CD4-positive, alpha-beta T cell treated with Interleukin-10 for 1 hour (primary cell): ENCODE results near the gene SNRNP70.
"Not testable (repeated sequence)": the region's sequence is repeated elsewhere in the genome, so short reads cannot be mapped to it uniquely, and the experiment has no call there.

Experiments used
- DNase-seq: peaks from one replicate; pipeline ENCODE4 v3.0.0-alpha.2; 2020

SNRNP70 gene

DNA sequence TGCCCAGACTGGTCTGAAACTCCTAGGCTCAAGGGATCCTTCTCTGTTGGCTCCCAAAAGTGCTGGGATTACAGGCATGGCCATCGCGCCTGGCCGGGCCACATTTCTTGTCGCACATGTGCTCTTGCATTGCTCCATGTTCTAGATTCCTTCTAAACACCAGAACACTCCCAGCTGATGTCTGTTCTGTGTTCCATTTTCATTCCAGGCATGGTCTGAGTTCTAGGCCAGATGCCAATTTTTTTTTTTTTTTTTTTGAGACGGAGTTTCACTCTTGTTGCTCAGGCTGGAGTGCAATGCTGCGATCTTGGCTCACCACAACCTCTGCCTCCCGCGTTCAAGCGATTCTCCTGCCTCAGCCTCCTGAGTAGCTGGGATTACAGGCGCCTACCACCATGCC is 36.6 kb downstream of the SNRNP70 start:
- DNase-seq: not testable (repeated sequence)

DNA sequence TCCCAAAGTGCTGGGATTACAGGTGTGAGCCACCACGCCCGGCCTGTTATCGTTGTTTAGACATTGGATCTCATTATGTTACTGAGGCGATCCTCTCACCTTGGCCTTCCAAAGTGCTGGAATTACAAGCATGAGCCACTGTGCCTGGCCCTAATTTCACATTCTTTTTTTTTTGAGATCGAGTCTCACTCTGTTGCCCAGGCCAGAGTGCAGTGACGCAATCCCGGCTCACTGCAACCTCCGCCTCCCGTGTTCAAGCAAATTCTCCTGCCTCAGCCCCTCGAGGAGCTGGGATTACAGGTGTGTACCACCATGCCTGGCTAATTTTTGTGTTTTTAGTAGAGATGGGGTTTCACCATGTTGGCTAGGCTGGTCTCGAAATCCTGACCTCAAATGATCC is 38.0 kb downstream of the SNRNP70 start:
- DNase-seq: not testable (repeated sequence)

DNA sequence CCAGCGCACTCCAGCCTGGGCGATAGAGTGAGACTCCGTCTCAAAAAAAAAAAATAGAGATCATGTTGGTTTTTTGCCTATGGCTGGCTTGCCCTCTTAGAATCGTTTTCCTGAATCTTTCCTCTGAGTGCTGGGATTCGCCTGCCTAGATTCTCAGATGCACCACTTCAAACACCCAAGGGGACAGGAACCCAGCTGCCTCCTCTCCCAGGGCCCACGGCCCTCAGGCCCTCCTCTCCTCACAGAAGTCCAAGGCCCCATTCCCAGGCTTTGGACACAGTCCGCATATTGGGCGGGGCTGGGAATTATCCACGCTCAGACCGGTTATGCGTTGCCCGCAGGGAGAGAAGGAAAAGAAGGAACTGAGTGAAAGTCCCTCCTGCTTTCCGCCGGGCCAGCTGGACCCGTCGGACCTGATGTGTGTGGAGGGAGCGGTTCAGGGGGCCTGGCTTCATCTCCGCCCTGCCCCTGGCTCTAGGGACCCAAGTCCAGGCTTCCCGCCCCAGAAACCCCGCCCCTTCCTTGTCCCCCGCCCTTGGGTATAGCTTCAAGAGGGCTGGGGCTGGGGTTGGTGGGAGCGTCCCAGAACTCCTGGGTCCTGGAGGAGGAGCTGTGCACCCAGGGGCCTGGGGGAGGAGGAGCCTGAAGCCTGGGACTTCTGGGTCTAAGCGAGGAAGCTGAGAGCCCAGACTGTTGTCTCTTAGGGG is 39.9 kb downstream of the SNRNP70 start:
- no peak for DNase-seq

DNA sequence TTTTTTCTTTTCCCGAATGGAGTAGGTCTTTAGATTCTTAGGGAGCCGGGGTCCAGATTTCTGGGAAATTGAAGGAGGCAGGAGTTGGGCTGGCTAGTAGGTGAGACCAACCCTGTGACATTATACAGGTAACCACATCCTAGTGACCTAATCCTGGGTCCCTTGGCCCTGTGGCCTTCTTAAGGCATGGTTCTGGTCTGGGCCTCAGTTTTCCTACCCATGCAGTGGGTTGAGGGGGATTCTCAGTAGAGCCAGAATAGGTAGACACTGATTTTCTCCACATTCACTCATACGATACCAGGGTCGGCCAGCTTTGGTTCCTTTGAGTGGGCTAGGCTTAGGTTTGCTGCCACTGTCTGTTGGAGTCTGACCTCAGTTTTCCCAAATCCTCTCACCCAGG is 41.3 kb downstream of the SNRNP70 start:
- no peak for DNase-seq

DNA sequence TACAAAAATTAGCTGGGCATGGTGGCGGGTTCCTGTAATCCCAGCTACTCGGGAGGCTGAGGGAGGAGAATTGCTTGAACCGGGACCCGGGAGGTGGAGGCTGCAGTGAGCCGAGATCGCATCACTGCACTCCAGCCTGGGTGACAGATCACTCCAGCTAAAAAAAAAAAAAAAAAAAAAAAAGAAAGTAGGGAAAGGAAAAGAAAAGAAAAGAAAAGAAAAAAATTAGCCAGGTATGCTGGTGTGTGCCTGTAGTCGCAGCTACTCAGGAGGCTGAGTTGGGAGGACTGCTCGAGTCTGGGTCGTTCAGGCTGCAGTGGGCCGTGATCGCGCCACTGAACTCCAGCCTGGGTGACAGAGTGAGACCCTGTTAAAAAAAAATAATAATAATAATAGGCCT is 42.0 kb downstream of the SNRNP70 start:
- DNase-seq: not testable (repeated sequence)

DNA sequence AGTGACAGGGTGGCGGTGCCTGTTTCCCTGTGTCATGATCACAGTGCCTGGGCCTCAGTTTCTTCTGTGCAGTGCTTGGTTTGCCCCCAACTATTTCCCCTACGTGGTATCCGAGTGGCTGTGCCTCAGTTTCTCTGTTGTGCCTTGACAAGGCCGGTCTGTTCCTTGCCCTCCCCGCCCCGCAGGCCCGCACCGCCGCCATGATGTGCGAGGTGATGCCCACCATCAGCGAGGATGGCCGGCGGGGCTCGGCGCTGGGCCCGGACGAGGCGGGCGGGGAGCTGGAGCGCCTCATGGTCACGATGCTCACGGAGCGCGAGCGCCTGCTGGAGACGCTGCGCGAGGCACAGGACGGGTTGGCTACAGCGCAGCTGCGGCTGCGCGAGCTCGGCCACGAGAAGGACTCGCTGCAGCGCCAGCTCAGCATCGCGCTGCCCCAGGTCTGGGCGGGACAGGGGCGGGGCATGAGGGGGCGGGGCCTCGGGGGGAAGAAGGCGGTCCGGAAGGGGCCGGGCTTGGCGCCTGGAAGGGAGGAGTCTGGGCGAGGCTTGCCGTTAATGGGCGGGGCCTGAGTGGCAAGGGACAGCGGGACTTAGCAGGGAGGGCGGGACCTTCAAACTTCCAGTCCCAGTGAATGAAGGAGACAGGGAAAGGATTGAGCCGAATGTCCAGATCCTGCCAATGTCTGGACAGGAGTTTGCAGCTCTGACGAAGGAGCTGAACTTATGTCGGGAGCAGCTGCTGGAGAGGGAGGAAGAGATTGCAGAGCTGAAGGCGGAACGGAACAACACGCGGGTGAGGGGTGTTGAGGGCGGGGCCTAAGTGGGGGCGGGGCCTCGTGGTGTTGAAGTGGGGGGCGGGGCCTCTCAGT is 42.7 kb downstream of the SNRNP70 start:
- peak; percentile 97 for DNase-seq

DNA sequence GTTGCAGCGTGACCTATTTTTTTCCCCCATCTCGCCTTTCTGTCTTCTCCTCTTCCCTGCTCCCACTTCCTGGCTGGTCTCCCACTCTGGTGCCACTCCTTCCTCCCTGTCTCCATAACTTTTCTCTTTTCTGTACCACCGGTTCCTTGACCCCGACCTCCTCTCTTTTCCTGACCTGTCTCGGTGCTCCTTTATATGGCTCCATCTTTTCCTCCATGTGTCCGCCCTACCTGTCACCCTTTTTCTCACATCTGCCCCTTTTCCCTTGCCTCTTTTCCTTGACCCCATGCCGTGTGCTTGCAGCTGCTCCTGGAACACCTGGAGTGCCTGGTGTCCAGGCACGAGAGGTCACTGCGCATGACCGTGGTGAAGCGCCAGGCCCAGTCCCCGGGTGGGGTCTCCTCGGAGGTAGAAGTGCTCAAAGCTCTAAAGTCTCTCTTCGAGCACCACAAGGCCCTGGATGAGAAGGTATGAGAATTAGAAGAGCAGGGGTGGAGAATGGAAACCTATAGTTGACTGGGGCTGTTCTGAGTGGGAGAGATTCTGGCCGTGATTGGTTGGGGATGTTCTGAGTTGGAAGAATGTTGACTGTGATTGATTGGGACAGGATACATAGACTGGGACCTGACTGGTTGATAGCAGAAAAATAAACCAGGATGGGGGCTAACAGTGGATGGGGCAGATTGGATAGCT is 43.4 kb downstream of the SNRNP70 start:
- no peak for DNase-seq

DNA sequence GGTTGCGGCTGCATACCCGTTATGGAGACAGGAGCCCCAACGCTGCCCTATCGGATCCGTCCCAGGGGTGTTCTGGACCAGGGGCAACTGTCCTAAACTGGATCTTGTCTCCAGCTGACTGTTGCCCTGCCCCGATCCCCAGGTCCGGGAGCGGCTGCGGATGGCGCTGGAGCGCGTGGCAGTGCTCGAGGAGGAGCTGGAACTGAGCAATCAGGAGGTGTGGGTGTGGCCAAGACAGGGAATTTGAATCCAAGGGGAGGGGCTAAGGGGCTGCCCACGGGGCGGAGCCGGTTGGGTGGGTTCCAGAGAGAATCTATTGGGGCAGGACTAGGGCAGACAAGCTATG is 44.0 kb downstream of the SNRNP70 start:
- DNase-seq: no peak

DNA sequence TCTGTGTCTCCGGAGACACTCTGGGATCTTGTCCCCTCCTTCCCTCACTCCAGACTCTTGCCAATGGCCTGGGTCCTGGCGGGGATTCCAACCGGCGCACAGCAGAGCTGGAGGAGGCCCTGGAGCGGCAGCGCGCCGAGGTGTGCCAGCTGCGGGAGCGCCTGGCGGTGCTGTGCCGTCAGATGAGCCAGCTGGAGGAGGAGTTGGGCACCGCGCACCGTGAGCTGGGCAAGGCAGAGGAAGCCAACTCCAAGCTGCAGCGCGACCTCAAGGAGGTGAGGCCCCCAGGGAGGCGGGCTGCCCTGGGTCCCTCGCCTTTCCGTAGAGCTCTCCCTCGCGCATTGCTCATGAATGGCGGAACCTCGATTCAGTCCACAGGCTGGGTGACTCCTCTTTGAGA is 45.1 kb downstream of the SNRNP70 start:
- no peak for DNase-seq

DNA sequence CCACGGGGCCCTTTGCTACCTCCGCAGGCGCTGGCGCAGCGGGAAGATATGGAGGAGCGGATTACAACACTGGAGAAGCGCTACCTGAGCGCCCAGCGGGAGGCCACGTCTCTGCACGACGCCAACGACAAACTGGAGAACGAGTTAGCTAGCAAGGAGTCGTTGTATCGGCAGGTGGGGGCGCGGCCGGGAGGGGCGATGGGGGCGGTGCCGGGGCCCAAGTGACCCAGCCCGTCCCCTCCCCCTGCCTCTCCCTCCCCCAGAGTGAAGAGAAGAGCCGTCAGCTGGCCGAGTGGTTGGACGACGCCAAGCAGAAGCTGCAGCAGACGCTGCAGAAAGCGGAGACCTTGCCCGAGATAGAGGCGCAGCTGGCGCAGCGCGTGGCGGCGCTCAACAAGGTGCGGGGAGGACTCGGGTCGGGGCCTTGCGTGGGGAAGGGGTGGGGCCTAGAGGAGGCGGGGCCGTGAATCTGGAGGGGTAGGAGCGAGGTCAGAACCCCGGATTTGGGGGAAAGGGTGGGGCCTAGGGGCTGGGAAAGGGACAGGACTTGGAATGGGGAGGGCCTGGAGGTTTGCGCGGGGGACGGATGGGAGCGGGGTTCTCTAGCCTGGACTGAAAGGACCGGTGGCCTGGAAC is 47.8 kb downstream of the SNRNP70 start:
- DNase-seq: peak; percentile 51

DNA sequence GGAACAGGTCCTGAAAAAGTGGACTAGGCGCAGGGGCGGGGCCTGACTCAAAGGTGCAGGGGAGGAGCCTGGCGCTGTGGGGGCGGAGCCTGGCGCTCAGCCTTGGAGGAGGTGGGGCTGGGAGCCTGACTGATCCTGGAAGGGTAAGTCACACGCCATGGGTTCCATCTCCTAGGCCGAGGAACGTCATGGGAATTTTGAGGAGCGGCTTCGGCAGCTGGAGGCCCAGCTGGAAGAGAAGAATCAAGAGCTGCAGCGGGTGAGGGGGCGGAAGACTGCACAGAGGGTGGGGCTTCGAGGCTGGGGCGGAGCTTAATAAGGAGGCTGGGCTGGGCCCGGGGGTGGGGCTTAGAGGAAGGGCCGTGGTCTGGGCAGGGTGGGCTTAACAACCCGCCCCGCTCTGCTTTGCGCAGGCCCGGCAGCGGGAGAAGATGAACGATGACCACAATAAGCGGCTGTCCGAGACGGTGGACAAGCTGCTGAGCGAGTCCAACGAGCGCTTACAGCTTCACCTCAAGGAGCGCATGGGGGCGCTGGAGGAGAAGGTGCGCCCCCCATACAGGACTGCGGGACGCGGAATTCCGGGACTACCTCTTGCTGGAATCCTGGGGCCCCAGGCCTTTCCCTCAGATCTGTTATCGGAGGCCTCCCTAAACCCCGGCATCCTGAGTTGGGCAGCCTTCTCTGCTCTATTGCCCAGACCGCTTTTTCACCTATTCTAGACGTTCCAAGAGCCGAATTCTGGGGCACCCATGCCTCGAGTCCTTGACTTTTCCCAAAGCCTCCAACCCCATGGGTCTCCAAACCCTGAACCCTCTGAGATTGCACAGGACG is 48.6 kb downstream of the SNRNP70 start:
- peak; percentile 60 for DNase-seq

DNA sequence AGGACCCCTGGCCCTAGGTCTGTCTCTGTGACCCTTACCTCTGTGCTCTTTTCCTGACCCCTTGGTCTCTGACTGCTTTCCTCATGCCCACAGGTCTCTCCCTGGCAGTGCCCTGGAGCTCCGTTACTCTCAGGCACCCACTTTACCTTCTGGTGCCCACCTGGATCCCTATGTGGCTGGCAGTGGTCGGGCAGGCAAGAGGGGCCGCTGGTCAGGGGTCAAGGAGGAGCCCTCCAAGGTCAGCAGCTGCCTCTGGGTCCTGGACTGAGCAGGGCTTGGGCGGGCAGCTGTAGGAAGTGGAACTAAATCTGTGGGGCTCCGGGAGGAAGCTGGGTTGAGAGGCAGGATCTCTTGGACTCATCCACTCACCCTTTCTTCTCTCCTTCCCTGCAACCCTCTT is 50.4 kb downstream of the SNRNP70 start:
- no peak for DNase-seq

DNA sequence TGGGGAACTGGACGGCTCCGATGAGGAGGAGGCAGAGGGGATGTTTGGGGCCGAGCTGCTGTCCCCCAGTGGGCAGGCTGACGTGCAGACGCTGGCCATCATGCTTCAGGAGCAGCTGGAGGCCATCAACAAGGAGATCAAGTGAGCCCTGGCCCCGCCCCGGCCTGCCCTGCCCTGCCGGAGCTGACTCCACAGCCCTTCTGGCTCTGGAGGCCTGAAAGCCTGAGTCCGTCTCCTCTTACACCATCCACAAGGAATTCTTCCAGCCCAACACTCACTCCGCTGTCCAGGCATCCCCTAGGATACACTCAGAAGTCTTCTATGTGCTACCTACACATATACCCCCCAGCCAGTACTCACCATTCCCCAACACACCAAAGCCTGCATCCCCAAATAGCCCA is 51.5 kb downstream of the SNRNP70 start:
- DNase-seq: no peak

DNA sequence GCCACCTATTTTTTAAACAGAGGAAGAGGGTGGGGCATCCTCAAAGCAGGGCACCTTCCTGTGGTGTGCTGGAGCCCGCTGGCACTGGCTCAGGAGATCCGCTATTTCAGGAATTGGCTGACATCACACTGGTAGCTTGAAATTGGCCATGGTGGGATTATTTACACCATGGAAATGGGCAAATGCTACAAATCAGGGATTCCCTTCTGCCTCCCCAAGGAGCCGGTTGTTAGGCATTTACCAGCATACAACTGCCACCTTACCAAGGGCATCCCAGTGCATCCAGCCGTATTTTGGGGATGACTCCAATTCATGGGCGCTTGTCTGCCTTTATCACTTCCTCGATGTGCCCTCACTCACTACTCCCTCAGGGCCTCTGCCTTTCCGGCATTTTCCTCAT is 55.7 kb downstream of the SNRNP70 start:
- no peak for DNase-seq

DNA sequence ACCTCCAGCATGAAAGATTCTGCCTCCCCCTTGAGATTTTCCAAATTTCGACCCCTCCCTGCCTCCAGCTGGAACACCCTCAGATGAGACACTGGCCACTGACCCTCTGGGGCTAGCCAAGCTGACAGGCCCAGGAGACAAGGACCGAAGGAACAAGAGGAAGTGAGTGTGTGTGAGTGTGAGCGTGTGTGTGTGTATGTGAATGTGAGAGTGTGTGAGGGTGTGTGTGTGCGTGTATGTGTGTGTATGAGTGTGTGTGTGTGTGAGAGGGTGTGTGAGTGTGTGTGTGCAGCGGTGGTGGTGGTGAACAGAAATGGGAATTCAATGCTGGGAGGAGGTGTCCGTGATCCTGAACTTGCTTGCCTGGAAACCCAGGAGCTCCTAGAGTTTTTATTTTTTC is 56.1 kb downstream of the SNRNP70 start:
- no peak for DNase-seq

DNA sequence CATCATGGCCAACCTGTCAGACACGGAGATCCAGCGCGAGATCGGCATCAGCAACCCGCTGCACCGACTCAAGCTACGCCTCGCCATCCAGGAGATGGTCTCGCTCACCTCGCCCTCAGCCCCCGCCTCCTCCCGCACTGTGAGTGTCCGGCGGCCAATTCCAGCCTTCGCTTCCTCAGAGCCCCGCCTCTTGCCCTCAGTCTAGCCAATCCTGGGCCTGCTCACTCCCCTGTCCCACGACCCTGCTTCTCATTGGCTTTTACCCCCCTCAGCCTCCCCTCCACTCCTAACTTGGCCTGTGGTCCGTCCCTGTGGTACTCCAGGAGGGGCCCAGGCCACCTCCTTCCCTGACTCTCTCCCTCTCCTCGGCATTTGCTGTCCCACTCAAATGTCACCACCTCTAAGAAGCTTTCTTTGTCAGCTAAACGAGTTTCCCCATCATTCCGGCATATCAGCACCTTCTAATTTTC is 57.6 kb downstream of the SNRNP70 start:
- DNase-seq: peak; percentile 66

DNA sequence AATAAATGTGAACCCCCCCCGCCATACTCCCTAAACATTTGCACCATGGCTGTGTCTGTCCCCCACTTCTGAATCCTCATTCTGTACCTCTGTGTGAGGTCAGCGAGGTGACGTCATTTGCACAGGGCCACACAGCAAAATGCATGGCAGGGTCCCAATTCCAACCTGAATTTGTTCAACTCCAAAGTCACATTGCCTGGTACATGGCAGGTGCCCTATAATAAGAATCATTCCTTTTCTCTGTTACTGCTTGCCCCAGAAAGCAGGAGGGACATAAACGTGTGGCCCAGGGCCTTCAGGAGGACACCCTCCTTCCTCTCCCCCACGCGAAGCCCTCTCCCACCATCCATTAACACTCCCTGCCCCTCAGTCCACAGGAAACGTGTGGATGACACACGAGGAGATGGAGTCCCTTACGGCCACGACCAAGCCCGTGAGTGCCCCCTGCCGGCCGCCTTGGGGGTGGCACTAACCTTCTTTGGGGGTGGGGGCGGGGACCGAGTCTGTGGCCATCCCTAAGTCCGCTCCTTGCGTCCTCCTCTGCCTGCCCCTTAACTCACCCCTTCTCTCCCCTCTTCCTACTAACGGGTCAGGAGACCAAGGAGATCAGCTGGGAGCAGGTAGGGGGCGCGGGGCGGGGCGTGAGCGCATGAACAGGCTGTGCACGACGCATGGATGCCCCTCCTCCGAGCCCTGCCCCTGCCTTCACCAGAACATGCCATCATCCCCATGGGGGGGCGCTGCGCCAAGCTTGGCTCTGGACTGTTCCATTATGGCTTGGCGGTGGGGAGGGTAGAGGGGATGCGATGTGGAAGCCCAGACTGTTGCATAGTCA is 60.5 kb downstream of the SNRNP70 start:
- DNase-seq: peak; percentile 78

DNA sequence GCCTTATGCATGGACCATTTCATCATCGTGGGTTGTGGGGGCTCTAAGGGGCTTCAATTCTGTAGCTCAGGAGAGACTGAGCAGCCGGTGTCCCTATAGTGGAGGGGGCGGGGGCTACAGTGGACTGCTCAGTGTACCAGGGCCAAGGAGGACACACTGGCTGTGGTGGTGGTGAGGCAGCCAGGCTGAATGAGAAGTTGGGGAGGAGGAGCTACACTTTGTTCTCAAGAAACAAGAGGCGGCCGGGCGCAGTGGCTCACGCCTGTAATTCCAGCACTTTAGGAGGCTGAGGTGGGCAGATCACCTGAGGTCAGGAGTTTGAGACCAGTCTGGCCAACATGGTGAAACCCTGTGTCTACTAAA is 61.1 kb downstream of the SNRNP70 start:
- DNase-seq: not testable (repeated sequence)

DNA sequence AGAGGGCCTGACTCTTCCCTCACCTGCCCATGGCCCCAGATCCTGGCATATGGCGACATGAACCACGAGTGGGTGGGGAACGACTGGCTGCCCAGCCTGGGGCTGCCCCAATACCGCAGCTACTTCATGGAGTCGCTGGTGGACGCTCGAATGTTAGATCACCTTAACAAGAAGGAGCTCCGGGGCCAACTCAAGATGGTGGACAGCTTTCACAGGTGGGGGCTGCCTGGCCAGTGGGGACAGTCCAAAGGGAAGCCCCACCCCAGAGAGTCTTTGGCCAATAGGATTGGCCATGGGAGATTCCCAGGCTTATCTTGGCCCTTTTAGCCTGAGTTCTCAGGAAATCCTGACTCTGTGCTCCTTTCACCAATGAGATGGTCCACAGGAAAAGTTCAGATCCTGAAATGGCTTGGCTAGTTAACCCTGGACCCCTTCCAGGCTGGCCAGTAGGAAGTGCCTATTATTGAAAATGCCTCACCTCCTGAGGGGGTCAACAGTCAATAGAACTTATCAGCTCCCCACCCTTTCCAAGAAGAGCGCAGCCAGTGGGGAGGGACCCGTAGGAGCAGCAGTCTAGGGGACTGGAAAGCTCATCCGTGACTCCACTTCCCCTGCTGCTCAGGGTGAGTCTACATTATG is 62.9 kb downstream of the SNRNP70 start:
- DNase-seq: no peak

DNA sequence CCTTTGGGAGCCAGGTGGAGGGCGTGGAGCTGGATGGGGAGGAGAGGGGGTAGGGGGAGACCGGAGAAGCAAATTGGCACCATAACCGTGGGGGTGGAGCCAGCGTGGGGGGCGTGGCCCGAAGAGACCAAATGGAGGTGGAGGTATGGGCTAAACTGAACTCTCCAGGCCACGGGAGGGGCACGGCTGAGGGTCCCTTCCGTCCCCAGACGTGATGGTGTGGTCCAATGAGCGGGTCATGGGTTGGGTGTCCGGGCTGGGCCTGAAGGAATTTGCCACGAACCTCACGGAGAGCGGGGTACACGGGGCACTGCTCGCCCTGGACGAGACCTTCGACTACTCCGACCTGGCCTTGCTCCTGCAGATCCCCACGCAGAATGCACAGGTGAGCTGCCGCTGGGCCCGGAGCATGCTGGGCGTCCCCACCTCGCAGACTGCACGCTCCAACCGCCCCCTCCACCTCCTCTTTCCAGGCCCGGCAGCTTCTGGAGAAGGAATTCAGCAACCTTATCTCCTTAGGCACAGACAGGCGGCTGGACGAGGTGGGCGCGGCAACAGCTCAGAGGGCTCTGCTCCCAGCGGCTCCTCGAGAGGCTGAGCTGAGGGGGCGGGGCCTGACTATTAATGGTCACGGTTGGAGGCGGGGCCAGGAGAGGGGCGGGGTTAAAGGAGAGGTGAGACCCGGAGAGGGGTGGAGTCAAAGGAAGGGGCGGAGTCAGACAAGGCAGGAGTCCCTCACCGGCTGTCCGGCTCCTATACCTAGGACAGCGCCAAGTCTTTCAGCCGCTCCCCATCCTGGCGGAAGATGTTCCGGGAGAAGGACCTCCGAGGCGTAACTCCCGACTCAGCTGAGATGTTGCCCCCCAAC is 63.8 kb downstream of the SNRNP70 start:
- peak; percentile 87 for DNase-seq
